SK-N-MC (cell line): ENCODE measurements around the gene AIPL1.

Experiments
- DNase-seq: peaks from one replicate; pipeline ENCODE4 v3.0.0-alpha.2; 2011; ENCODE audit warnings: low read depth, low spot score
- H3K27ac ChIP-seq: fragments of 200-600 bp; sonication (generic); 2 replicates; pipeline ENCODE4 v1.5.1; 2016; ENCODE audit warnings: mixed run types
- H3K36me3 ChIP-seq: fragments of 200-600 bp; sonication (generic); 2 replicates; pipeline ENCODE4 v1.6.1; 2017; ENCODE audit warnings: antibody characterized with exemption, low read length, mixed read lengths; ENCODE audit not compliant: insufficient read depth
- H3K4me3 ChIP-seq: fragments of 200-600 bp; sonication (generic); 2 replicates; pipeline ENCODE4 v1.5.1; 2016
- H3K9ac ChIP-seq: fragments of 200-600 bp; sonication (generic); 2 replicates; pipeline ENCODE4 v1.8.0; 2017; ENCODE audit warnings: mixed run types, mixed read lengths; ENCODE audit not compliant: insufficient read length
- H3K9me3 ChIP-seq: fragments of 200-600 bp; sonication (generic); 2 replicates; pipeline ENCODE4 v1.6.1; 2017; ENCODE audit warnings: low read depth, mild to moderate bottlenecking, antibody characterized with exemption, low read length, moderate library complexity, mixed read lengths
- EZH2 ChIP-seq: fragments of 200-600 bp; sonication (generic); IDR thresholded peaks from one replicate; pipeline ENCODE4 v1.6.1; 2017; ENCODE audit warnings: antibody characterized with exemption
- FOXP2 ChIP-seq: optimal IDR thresholded peaks from 2 replicates; pipeline ENCODE3; 2011; ENCODE audit warnings: mild to moderate bottlenecking, moderate library complexity; ENCODE audit not compliant: insufficient read depth; ENCODE audit errors: extremely low read length, control extremely low read depth
- POLR2AphosphoS5 ChIP-seq: IDR thresholded peaks from 2 replicates; pipeline ENCODE4 v1.6.1; 2012; ENCODE audit warnings: mild to moderate bottlenecking, low read depth, low read length, borderline replicate concordance

The AIPL1 gene

GRCh38 chr17:6393351-6393952, 41.5 kb downstream of the AIPL1 start:
- TF ChIP-seq FOXP2: no peak
- TF ChIP-seq POLR2AphosphoS5: no peak
- no peak for TF ChIP-seq EZH2
- Histone ChIP-seq H3K4me3 (no peak overlapping the region), H3K9ac (no peak overlapping the region), H3K27ac (no peak overlapping the region), H3K36me3 (no peaks in the 10 kb centered on the region), H3K9me3 (no peaks in the 10 kb centered on the region)
- DNase-seq: no peak

GRCh38 chr17:6392609-6393350, 42.1 kb downstream of the AIPL1 start:
- no peak overlapping the region for H3K9ac ChIP-seq
- H3K9me3 ChIP-seq: no peaks in the 10 kb centered on the region
- no peak overlapping the region for H3K27ac ChIP-seq
- H3K36me3 ChIP-seq: no peaks in the 10 kb centered on the region
- H3K4me3 ChIP-seq: no peak overlapping the region
- TF ChIP-seq POLR2AphosphoS5 (no peak), EZH2 (no peak), FOXP2 (no peak)
- DNase-seq: no peak

GRCh38 chr17:6388416-6388815, 46.5 kb downstream of the AIPL1 start:
- H3K9me3 ChIP-seq: no peaks in the 10 kb centered on the region
- no peak overlapping the region for H3K4me3 ChIP-seq
- TF ChIP-seq POLR2AphosphoS5 (no peak), FOXP2 (no peak), EZH2 (no peak)
- DNase-seq: no peak
- no peak overlapping the region for H3K27ac ChIP-seq
- H3K9ac ChIP-seq: no peak overlapping the region
- H3K36me3 ChIP-seq: no peaks in the 10 kb centered on the region

- Histone ChIP-seq H3K4me3 (no peak overlapping the region), H3K27ac (no peak overlapping the region), H3K36me3 (no peaks in the 10 kb centered on the region), H3K9ac (no peak overlapping the region), H3K9me3 (no peaks in the 10 kb centered on the region)
- TF ChIP-seq FOXP2: no peak
- no peak for TF ChIP-seq POLR2AphosphoS5
- TF ChIP-seq EZH2: no peak
- no peak for DNase-seq
Observed at GRCh38 chr17:6387858-6388257, 47.1 kb downstream of the AIPL1 start.

GRCh38 chr17:6387442-6387841, 47.5 kb downstream of the AIPL1 start:
- H3K27ac ChIP-seq: no peak overlapping the region
- no peaks in the 10 kb centered on the region for H3K36me3 ChIP-seq
- TF ChIP-seq EZH2 (no peak), FOXP2 (no peak), POLR2AphosphoS5 (no peak)
- no peaks in the 10 kb centered on the region for H3K9me3 ChIP-seq
- no peak overlapping the region for H3K4me3 ChIP-seq
- DNase-seq: no peak
- no peak overlapping the region for H3K9ac ChIP-seq

- no peak for TF ChIP-seq POLR2AphosphoS5
- TF ChIP-seq FOXP2: no peak
- no peak for TF ChIP-seq EZH2
- Histone ChIP-seq H3K27ac (no peak overlapping the region), H3K36me3 (no peaks in the 10 kb centered on the region), H3K9ac (no peak overlapping the region), H3K4me3 (no peak overlapping the region), H3K9me3 (no peaks in the 10 kb centered on the region)
- no peak for DNase-seq
Observed at GRCh38 chr17:6386041-6386630, 48.8 kb downstream of the AIPL1 start.

GRCh38 chr17:6384481-6384880, 50.4 kb downstream of the AIPL1 start:
- no peak for DNase-seq
- Histone ChIP-seq H3K27ac (no peak overlapping the region), H3K4me3 (no peak overlapping the region), H3K36me3 (no peaks in the 10 kb centered on the region), H3K9ac (no peak overlapping the region), H3K9me3 (no peaks in the 10 kb centered on the region)
- TF ChIP-seq POLR2AphosphoS5 (no peak), FOXP2 (no peak), EZH2 (no peak)

GRCh38 chr17:6381526-6382465, 53.1 kb downstream of the AIPL1 start:
- no peak for TF ChIP-seq EZH2
- no peak for TF ChIP-seq FOXP2
- no peak for TF ChIP-seq POLR2AphosphoS5
- Histone ChIP-seq H3K9ac (no peak overlapping the region), H3K27ac (no peak overlapping the region), H3K4me3 (no peak overlapping the region), H3K9me3 (no peaks in the 10 kb centered on the region), H3K36me3 (no peaks in the 10 kb centered on the region)
- no peak for DNase-seq
